Measurements from ENCODE around the gene HIRIP3.
"Not testable (repeated sequence)": the region's sequence is repeated elsewhere in the genome, so short reads cannot be mapped to it uniquely, and the experiment has no call there.

- TF ChIP-seq SUZ12 (IDR thresholded peaks at IDR 0.05; ENCODE audit: extremely low read depth, insufficient read depth, insufficient read length); YY1 (IDR thresholded peaks at IDR 0.05; ENCODE audit: insufficient read depth, insufficient read length): not testable (repeated sequence)
Observed at GRCh38 chr16:29959821-29960220, 35.6 kb downstream of the HIRIP3 start.

All from NT2/D1 (cell line).